ENCODE data around the gene LRP2. TPM values are rescaled to one million over a fixed set of nuclear protein-coding genes. Genes with fewer than 3 reads are reported as not detected.

LRP2 gene
- total RNA-seq, 1 experiment from 2014 or later = not detected

GRCh38 chr2:169129703-169130243 lies 232.6 kb downstream of the LRP2 start:
- no peak for DNase-seq (ENCODE audit: low read depth)

GRCh38 chr2:169119851-169120250 lies 242.5 kb downstream of the LRP2 start:
- no peak for DNase-seq (ENCODE audit: low read depth)

GRCh38 chr2:169119123-169119760 lies 243.1 kb downstream of the LRP2 start:
- DNase-seq (ENCODE audit: low read depth) = no peak

DNA sequence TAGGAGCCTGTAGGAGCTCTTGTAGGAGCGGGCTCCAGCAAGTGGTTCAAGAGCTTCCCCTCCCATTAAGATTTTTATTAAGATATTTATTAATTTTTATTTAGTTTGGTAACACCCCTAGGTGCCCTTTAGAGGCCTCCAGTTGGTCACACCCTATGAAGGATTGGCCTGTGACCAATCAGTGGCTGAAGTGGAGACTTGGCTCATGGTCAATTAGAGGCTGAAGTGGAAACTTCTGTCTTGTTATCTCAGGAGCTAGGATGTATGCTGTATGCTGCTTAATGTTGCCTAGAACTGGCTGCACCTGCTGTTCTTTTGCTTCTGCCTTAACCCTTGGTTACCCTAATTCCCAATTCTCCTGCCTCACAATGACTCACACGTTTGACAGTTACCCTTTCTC lies 244.3 kb downstream of the LRP2 start:
- DNase-seq (ENCODE audit: low read depth) = no peak

DNA sequence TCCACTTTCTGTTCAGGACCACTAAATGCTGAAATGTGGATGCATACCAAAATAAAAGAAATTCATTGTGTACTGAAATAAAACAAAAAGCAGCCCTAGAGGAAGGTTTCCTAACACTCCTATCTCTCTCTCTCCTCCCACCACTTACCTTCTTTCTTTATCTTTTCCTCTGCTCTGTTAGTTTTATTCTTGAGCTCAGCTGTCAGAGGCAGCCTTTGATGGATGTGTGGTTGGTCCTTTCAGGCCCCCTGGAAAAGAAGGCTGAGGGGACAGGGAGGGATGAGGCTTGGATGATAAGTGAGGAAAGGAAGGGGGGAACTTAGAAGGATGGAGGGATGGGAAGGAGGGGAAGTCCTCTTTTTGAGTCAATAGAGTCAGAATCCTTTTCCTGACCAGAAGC lies 245.3 kb downstream of the LRP2 start:
- DNase-seq (ENCODE audit: low read depth) = no peak

DNA sequence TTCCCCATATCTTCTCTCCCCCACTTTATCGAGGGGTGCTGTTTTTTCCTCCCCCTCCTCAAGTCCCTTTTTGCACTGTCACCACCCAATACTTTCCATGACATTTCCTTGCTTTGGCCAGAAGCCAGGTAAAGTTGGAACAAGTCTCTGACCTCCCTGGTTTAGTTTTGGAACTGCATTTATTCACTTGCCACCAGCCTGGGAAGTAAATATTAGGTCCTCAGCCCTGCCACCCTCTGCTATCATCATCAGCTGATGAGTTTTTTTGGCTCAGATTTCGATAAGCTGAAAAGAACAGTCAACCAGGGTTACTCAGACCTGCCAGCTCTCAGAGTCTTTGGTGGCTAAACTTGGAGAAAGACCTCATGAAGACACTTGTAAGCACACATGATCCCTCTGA lies 246.0 kb downstream of the LRP2 start:
- no peak for DNase-seq (ENCODE audit: low read depth)

GRCh38 chr2:169114056-169114455 lies 248.3 kb downstream of the LRP2 start:
- no peak for DNase-seq (ENCODE audit: low read depth)

GRCh38 chr2:169112841-169113240 lies 249.5 kb downstream of the LRP2 start:
- no peak for DNase-seq (ENCODE audit: low read depth)

GRCh38 chr2:169110916-169111315 lies 251.4 kb downstream of the LRP2 start:
- DNase-seq (ENCODE audit: low read depth) = no peak

DNA sequence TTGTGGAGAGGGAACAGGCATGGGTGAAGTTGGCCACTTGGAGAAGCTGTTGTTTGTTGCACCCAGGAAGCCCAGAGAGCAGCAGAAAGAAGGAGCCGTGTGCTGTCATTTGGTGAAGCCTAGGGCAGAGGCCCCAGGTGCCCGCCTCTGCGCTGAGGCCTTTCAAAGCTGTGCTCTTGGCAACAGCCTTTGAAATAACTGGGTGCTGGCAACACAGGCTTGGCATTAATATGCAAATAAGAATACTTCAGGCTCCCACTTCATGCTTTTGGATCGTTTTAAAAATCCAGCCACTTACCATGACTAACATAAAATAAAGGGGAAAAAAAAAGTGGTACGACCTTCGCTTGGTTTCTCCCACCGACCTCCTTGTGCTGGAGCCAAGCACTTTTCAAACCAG lies 251.9 kb downstream of the LRP2 start:
- DNase-seq (ENCODE audit: low read depth) = no peak

DNA sequence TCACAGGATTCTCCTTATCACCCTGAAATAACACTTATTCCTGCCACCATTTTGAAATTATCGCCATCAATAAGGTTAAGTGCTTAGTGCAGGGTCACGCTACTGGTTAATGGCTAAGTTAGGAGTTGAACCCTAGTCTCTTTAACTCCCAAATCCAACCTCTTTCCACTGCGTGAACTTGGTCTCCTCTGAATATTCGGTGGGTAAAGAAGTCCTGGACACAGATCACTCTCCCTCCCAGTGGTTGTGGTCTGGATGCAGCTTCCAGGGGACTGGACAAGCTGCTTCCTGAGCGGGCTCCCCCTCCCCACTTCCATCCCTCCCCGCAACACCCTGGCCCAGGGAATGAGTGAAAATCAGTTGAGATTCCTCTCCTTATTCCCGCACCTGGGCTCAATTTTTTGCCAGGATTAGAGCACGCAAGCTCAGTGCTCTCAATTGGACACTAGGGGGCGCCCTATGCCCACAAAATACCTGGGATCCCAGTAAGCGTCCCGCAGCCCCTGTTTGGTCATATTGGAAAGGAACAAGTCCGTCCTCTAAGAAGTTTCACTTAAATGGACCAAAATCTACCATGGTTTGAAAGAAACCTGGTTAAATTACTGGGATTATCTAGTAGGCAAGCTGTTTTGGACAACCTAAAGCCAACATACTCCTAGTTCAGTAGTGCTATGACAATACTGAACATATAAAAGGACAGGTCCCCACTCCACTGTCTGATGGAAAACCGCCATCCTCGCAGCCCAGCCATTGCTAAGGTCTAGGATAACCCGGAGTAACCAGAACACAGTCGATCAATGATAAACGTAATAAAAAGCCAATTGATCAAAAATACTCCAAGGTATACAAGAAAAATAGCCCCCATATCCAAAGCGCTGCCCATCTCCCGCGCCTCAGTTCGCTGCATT lies 252.6 kb downstream of the LRP2 start:
- peak; percentile 59 for DNase-seq (ENCODE audit: low read depth)

- DNase-seq (ENCODE audit: low read depth) = no peak
Measured at GRCh38 chr2:169108099-169108884, 254.0 kb downstream of the LRP2 start.

- no peak for DNase-seq (ENCODE audit: low read depth)
Measured at GRCh38 chr2:169107645-169108044, 254.7 kb downstream of the LRP2 start.

DNA sequence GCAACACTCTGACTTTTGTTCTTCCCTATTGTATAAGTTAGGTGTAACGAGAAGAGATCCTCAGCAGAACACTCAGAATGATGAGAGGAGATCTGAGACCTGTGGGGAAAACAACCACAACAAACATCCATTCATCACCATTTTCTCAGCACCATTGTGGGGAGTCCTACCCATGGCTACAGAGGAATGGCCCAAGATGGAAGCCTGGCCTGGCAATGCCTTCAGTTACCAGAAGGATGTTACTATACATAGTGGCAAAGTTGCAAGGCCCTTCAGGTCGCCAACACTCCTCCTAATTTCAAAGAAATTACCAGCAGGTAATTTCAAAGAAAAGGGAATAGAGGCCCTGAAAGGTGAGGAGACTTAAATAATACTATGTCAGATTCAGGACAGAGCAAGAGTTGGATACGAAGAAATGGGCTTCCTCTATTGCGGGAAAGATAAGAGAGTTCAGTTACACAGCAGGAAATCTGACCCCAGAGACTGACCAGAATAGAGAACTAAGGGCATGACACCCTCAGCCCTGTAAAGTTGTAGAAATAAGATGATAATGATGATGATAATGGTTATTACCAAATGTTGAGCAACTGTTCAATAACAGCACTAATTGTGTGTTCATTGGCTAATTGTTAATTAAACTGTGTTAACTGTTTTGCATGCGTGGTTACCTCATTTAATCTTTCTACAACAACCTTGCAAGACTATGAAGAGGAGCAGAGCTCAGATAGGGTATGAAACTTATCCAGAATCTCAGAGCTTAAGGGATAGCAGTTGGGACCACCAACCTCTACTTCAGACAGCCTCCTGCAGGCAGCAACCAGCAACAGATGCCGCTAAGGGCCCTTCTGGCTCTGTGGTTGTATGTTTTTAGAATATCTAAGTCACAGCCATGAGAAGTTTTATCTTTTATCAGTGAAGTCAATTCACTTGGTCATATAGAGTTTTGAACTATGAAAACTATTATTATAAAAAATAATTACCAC lies 255.5 kb downstream of the LRP2 start:
- DNase-seq (ENCODE audit: low read depth) = no peak

DNA sequence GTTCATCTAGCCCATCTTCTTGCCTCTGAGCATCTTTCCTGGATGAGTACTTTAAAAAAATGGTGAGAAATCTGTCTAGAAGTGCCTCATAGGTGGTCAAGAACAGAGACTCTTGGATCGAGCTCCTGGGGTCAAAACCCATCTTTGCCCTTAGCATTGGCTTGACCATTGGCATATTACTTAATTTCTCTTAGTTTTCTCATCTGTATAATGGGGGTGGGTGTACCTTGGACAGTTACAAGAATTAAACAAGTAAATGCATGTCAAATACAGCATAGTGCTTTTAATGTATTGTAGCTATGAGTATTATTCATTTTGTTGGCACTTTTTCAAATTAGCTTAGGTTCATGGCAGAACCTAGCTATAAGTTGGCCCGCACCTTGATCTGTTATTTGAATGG lies 256.2 kb downstream of the LRP2 start:
- no peak for DNase-seq (ENCODE audit: low read depth)

GRCh38 chr2:169105476-169105875 lies 256.9 kb downstream of the LRP2 start:
- no peak for DNase-seq (ENCODE audit: low read depth)

- no peak for DNase-seq (ENCODE audit: low read depth)
Measured at GRCh38 chr2:169104848-169105247, 257.5 kb downstream of the LRP2 start.

GRCh38 chr2:169095621-169096105 lies 266.7 kb downstream of the LRP2 start:
- peak; percentile 79 for DNase-seq (ENCODE audit: low read depth)

GRCh38 chr2:169094676-169095075 lies 267.7 kb downstream of the LRP2 start:
- DNase-seq (ENCODE audit: low read depth) = no peak

DNA sequence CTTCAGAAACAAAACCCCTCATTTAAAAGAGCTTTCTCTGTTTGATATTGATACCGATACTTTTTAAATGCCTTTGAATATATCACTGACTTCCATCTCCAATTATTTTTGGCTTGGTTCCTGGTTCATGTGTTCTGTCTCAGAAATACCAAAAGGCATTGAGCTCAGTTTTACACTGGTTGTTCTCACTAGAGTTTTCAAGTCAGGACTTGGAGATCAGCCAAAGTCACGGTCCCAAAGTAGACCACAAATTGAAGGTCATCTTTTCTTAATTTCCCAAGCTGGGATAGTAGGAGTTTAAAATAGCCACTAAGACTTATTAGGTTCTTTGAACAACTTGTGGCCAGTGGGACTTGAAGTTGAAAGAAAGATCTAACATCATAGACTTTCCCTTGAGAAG lies 268.8 kb downstream of the LRP2 start:
- no peak for DNase-seq (ENCODE audit: low read depth)
